Prostate gland (tissue), 2 donors: ENCODE results near the gene SLC22A12. TPM values are rescaled to one million over a fixed set of nuclear protein-coding genes. Genes with fewer than 3 reads are reported as not detected.

Experiments
- DNase-seq: peaks from one replicate; pipeline ENCODE4 v3.0.0-alpha.2; 2019; ENCODE audit warnings: low spot score
- H3K27ac ChIP-seq, 2 donors: fragments of 200-600 bp; sonication (generic); 2 replicates each; pipeline ENCODE4 v1.5.1; 2017 to 2019
- H3K27me3 ChIP-seq: fragments of 200-600 bp; sonication (generic); replicated peaks from 2 replicates; pipeline ENCODE4 v1.5.1; 2019; ENCODE audit not compliant: insufficient read depth
- H3K36me3 ChIP-seq, 2 donors: fragments of 200-600 bp; sonication (generic); 1 replicate in 1 of 2; 2 replicates in 1 of 2; pipeline versions ENCODE4 v1.5.1 to v1.8.1; 2017 to 2019
- H3K4me1 ChIP-seq: fragments of 200-600 bp; sonication (generic); replicated peaks from 2 replicates; pipeline ENCODE4 v1.5.1; 2019
- H3K4me3 ChIP-seq, 2 donors: fragments of 200-600 bp; sonication (generic); 2 replicates each; pipeline ENCODE4 v1.5.1; 2017 to 2019
- H3K9me3 ChIP-seq: fragments of 200-600 bp; sonication (generic); 2 replicates; pipeline ENCODE4 v1.5.1; 2017
- CTCF ChIP-seq, 4 experiments: fragments of 200-600 bp in 2 of 4; fragments of 450-650 bp in 2 of 4; sonication (generic) in 2 of 4; IDR thresholded peaks; 1 replicate in 3 of 4; 2 replicates in 1 of 4; pipeline ENCODE4 v1.5.1; 2016 to 2019; ENCODE audit warnings: antibody characterized with exemption in 4 of 4, mild to moderate bottlenecking in 2 of 4, moderate library complexity in 2 of 4
- POLR2A ChIP-seq: fragments of 450-650 bp; IDR thresholded peaks from one replicate; pipeline ENCODE4 v1.6.1; 2016; ENCODE audit warnings: antibody characterized with exemption, mild to moderate bottlenecking
- POLR2AphosphoS5 ChIP-seq: sonication (generic); formaldehyde crosslinking; IDR thresholded peaks from one replicate; pipeline ENCODE4 v1.6.1; 2017; ENCODE audit warnings: antibody characterized with exemption
- WGBS: methylation state at CpG from one replicate; pipeline ENCODE4 v1.1.5; 2018; 5-methylcytosine and 5-hydroxymethylcytosine counted together
- intact Hi-C: fragments of 100-400 bp; cut with DNase I; formaldehyde crosslinking; loops from one replicate; pipeline ENCODE4 v1.14.2; 2022
- total RNA-seq, 2 donors: library from RNA; depleted of rRNA; stranded (reverse); fragments of >200 nt; gene quantifications; one replicate each; pipeline ENCODE4 v1.1.0, GENCODE V29; 2016

Gene SLC22A12
- total RNA-seq, 2 donors from 2014 or later: not detected

- TF ChIP-seq POLR2AphosphoS5 (peak; percentile 89), POLR2A (no peak), CTCF (IDR thresholded peaks at IDR 0.05) (no peak)
- Histone ChIP-seq H3K4me3 (no peak overlapping the region), H3K4me1 (no peaks in the 10 kb centered on the region), H3K9me3 (no peaks in the 10 kb centered on the region), H3K27me3 (no peaks in the 10 kb centered on the region), H3K27ac (peak overlapping the region; percentile 24 to 57), H3K36me3 (no peaks in the 10 kb centered on the region)
- intact Hi-C loops: no loop called here
- DNase-seq: peak; percentile 77
- WGBS: 20% methylated on average over 18 of the region's 18 CpGs
These were observed 24.7 kb upstream of the SLC22A12 start for GRCh38 chr11:64566042-64566914.

GRCh38 chr11:64566915-64567891 lies 23.8 kb upstream of the SLC22A12 start:
- WGBS: 81% methylated on average over 30 of the region's 30 CpGs
- Histone ChIP-seq H3K36me3 (no peaks in the 10 kb centered on the region), H3K27me3 (no peaks in the 10 kb centered on the region), H3K4me1 (no peaks in the 10 kb centered on the region), H3K4me3 (no peak overlapping the region), H3K9me3 (no peaks in the 10 kb centered on the region), H3K27ac (peak overlapping the region; percentile 24 to 57)
- intact Hi-C loops: no loop called here
- DNase-seq: no peak
- TF ChIP-seq CTCF (IDR thresholded peaks at IDR 0.05) (no peak), POLR2AphosphoS5 (no peak), POLR2A (no peak)

- TF ChIP-seq POLR2AphosphoS5: no peak
- TF ChIP-seq CTCF (IDR thresholded peaks at IDR 0.05): no peak
- no peak for TF ChIP-seq POLR2A
- intact Hi-C loops: no loop called here
- H3K27ac ChIP-seq: no peak overlapping the region
- H3K4me3 ChIP-seq: no peak overlapping the region
- 87% methylated on average over 34 of the region's 34 CpGs for WGBS
- no peaks in the 10 kb centered on the region for H3K4me1 ChIP-seq
- DNase-seq: no peak
- H3K36me3 ChIP-seq: no peaks in the 10 kb centered on the region
- H3K27me3 ChIP-seq: no peaks in the 10 kb centered on the region
- H3K9me3 ChIP-seq: no peaks in the 10 kb centered on the region
These were observed 22.9 kb upstream of the SLC22A12 start for GRCh38 chr11:64568041-64568571.

GRCh38 chr11:64568584-64569140 lies 22.4 kb upstream of the SLC22A12 start:
- no peaks in the 10 kb centered on the region for H3K9me3 ChIP-seq
- no peak for TF ChIP-seq POLR2A
- no peak for TF ChIP-seq POLR2AphosphoS5
- no peak for TF ChIP-seq CTCF (IDR thresholded peaks at IDR 0.05)
- H3K36me3 ChIP-seq: no peaks in the 10 kb centered on the region
- H3K4me1 ChIP-seq: no peaks in the 10 kb centered on the region
- H3K4me3 ChIP-seq: no peak overlapping the region
- intact Hi-C loops: no loop called here
- WGBS: 73% methylated on average over 8 of the region's 8 CpGs
- DNase-seq: no peak
- H3K27me3 ChIP-seq: no peaks in the 10 kb centered on the region
- H3K27ac ChIP-seq: no peak overlapping the region
